ENCODE measurements around the gene SEC24D.

The SEC24D gene

DNA sequence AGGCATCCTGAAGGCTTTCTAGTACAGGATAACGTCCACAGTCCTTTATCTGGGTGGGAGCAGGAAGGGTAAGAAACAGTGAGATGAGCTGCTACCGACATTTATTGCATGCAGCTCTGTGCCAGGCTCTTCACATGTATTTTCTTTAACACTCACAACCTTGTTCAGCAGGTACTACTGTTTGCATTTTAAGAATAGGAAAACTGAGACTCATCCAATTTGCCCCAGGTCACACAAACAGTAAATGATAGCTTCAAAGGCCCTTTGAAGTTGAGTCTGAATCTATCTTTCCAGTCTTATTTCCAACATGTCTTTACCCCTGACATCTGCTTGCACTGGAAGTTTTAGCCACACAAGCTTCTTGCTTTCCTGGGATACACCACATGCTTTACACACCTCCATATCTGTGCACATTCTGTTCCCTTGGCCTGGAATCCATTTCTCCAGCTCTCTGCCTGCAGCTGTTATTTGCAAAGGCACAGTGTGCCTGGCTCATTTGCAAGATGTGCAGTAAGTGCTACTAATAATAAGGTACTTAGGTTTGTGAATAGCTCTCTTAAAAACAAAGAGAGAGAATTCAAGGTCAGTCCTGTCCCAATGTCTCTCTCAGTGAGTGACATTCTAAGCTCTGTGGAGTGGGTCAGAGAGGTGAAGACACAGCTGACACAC lies 89.5 kb downstream of the SEC24D start:
- no peak for DNase-seq

DNA sequence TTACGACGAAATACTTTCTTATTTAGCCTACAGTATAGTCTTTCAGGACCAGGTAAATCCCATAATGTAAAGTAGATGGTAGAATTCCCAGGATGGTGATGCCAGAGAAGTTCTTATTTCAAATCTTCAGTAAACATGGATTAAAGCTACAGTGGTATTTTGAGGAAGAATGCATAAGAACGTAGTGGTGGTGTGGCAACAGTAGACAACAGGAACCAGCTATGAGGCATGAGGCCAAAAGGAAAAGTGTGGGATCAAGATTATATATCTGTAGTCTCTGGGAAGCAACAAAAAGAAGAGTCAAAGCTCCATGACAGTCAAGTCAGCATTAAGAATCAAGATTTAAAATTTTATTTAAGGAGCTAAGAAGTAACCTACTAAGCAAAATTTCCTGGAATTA lies 90.6 kb downstream of the SEC24D start:
- no peak for DNase-seq

DNA sequence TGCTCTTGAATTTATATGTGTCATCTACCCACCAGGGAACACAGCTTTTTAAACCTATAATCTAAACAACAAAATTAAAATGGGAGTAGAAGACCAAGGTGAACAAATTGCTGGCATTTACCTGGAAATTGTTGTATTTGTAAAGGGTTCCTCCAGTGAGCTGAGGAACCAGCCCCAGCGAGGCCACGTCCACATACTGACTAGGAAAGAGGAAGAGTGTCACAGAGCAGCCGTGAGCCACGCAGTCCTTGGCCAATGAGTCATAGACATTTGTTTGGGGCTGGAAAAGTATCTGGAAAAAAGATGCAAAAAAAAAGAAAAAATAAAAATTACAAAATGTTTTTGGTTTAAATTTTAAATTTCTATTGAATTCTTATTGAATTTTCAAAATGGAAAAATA lies 92.1 kb downstream of the SEC24D start:
- no peak for DNase-seq

DNA sequence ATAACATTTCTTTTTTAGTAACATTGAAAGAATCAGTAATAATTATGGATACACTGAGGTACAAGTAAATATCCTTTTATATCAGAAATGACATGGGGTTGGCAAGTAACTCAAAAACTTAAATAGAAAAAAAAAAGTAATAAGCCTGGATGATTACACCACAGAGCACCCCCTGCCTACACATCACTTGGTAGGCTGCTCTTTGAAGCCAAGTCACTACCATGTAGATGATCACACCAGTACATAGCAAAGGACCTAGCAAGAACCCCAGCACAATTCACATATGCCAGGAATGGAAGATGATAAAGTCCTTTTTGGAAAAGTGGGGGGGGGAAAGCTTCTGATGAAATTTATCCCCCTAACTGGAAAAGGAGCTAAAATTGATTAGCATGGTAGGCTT lies 93.9 kb downstream of the SEC24D start:
- DNase-seq = no peak

DNA sequence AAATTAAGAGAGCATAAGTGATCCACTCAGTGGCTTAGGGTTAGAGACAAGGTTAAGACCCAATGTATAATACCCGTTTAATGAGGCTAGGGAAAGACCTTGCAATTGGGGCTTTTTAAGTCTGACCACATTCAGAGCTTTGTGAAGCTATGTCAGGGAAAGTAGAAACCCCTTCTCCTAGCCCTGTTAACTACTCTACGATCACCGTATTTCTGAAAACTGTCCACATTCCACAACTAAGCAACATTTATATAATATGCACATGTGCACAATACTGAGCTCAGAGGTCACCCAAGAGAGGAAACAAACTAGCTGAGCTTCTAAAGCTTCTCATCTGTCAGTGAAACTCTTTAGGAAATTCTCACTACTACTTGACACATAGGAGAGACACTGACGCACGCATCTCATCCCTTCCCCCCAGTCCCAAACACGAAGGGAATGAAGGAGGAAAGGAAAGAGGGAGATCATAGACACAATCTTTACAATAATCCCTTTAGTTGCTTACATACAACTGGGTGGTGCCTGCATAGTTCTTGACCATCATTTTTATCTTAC lies 94.5 kb downstream of the SEC24D start:
- DNase-seq = no peak

DNA sequence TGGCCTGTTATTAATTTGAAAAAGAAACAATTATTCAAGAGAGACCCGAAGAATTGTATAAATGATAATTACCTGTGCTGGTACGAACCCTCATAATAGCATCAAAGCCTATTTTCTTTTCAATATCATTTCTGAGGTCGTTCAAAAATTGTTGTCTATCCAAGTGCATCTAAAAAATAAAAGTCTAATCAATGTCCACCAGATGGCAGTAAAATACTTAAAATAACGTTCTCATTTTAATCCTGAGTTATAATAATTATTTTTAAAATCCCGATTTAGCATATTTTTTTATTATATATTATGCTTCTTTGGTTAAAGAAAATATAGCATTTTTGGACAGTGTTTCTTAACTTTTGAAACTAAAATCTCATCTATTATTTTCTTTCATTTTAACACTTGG lies 95.1 kb downstream of the SEC24D start:
- no peak for DNase-seq

DNA sequence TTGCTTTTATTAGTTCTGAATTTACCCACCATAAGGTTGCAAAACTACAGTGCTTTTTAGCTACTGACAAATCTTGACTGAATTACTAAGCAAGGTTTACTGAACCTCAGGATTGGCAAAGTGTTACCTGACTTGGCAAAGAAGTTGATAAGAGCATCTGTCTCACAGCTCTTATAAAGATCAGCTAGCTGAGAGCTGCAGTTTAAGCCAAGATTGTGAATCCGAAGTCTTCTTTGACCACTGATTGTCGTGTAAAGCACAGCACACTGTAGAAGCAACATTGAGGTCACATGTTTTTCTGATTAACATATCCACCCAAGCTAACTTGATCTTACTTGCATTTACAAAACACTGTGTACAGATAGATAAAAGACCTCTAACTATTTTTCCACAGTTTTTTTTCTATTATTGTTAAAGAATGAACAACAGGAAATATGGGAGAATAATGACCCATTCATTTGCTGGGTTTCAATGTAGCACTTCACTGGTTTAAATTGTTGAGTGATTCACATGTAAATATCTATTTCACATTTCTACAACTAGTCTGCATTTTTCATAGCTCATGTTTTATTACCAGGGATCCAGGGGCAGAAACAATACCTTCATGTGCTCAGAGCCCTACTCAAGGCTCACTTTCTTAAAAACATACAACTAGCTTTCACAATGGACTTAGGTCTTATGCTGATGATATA lies 96.8 kb downstream of the SEC24D start:
- DNase-seq = no peak

DNA sequence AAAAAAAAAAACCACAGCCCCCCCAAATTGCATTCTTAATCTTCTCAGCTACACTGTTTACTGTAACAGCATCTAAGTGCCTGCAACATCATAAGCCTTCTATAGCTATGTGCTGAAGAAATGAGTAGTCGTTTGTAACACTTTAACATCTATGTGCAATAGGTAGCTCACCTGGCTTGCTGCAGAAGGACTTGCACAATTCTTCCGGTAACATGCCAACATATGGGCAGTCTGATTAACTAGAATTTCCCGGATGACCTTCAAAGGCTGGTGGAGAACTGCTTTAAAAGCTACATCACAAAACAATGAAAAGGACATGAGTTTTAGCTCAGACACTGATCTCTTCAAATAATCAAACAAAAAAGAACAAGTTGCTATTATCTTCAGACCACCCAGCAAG lies 97.8 kb downstream of the SEC24D start:
- DNase-seq = no peak

DNA sequence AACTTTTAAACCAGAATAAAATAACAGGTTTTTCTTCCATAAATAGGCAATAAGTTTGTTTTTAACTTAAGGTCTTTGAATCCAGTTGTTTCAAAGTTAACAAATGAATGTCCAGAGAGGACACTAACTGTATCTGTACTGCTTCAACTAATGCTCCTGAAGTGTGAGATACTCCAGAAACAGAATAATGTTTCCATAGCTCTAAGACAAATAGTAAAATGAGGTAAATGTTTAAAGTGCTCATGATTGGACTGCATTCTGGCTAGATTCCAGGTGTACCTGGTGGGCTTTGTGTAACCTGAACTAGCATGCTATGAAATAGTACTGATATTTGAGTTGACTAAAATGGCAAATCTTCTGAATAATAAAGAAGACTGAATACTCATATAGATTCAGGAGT lies 99.0 kb downstream of the SEC24D start:
- DNase-seq = no peak

DNA sequence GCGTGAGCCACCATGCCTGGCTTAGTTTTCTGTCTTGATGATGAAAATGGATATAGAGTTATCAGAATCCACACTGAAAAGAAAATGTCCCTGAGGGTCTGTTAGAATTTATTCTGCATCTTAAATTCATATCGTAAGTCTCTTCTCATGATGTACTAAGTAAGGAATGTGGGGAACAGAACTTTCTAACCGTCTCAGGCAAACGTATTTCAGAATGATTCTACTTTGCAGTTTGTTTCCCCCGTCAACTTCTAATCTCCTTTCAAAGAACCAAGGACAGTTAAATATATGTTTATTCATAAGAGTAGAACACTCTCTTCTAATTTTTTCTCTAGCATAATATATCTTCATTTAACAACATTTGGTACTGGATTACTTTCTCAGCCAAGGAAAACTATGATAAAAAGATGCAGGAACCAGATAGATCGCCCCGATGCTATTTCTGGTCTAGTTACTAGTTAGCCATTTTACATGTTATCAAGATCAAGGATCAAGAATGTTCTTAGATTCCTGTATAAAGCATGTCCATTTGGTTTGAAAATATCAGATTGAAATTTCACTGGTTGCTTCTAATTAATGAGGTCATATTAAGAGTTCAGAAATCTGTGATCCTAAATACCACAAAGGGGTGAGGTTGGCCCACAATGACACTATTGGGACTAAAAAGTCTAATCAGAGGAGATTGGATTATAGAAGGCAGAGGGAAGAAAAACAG lies 101.3 kb downstream of the SEC24D start:
- no peak for DNase-seq

DNA sequence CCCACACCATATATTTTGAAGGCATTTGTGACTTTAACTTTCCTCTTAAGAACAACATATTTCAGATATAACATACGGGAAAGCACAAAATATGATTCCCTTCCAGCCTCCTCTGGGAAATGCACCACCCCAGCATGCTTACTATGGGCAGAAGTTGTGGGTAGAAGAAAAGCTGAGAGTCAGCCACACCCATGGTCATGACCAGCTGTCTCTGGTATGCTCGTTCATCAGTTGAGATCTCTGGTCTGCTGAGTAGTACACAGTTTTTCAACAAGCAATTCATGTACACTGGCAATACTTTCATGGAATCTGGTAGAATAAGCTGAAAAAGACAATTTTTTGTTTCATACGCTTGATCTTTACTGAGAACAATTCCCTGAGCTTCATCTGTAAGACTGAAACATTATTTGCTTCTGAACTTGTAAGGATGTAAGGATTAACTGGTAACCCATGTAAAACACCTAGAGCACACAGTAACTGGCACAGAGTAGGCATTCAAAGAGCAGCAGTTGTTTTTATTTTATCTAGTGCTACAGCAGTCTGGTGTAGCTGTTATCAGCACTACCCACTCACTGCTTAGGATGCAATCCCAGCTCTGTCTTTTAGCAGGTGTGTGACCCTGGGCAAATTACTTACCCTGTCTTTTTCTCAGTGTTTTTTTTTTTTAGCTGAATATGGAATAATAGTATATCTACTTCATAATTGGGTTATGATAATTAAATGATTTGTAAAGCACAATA lies 103.2 kb downstream of the SEC24D start:
- DNase-seq = no peak

DNA sequence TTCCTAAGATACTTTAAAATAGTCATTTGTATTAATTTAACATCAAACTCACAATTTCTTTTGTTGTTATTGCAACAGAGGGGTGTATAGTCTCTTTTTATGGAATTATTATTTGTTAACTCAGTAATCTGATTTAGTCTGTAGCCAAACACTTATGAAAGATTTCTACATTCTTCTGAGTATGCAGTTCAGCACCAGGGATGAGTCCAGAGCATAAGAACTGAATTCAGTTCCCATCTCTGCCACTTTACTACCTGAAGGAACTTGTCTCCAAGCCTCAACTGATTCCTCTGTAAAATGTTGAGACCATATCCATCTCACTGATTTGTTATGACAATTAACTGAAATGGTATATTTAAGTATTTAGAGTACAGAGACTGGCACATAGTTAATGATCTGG lies 105.2 kb downstream of the SEC24D start:
- DNase-seq = no peak

DNA sequence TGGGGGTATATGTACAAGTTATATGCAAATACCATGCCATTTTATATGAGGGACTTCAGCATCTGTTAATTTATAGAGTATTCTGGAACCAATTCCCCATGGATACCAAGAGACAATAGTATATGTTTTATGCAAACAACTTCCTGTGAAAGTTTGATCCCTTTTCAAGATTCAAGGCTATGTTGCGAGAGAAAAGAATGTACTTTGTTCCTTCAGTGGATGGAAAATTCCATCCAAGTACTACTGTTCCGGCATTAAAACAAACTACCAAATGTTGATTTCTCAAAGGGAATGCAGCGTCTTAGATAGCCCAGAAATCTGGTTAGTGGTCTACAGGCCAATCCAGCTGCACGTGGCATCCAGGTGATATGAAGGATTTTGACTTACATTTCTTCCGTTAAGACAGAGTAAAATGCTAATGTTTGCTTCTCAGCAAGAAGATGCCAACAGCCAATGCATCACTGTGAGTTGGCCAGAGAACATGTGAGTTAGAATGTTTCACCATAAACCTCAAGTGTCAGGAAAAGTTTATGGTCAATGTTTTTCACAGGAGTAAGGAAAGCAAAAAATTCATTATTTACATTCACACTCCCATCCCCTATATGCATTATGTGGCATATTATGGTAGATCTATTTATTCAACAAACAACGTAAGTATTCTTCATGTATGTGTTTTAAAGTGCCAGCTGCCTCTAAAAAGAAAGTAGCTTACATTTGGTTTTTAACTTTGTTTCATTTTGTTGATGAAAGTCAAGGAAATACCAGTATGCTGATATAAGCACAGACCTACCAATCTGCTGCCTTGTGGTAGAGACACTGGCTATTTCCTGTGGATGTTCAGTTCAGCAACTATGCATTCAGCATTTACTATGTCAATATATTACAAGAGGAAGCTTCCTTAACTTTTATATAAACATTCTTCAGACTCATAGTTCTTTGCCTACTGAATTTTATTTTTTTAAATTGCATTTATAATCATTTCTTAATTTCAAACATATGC lies 106.3 kb downstream of the SEC24D start:
- no peak for DNase-seq

DNA sequence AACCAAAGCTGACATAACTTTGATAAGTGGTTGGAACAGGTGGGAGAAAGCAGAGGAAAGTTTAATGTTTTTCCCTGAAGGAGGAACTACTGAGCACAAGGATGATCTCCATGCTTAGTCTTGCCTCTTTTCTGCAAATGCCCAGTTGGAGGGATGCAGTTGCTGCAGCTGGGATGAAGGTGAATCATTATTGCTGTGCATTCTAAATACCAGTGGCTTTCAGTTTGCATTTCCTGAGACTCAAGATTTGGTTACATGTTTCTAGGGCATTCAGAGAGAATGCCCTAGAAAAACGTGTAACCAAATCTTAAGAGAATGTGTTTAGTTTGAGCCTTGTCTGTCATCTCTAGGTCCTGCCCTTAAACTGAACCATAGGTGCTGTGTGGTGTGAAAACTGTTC lies 108.6 kb downstream of the SEC24D start:
- no peak for DNase-seq

DNA sequence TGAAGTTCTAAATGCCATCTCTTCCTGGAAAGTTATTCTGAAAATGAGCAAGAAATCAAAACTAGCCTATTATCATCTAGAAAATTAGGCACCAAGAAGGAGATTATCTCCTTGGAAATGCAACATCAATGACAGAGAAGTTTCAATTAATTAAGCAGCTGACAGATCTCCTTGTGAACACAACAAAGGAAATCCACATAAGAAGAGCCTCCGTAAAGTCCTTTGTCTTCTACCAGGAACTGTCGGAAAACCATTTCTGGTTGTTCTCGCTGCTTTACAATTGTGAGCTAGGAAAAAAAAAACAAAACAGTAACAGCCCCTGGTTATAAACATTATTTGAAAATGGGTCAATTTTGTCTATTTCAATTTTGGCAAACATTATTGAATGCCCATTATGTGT lies 112.6 kb downstream of the SEC24D start:
- DNase-seq = no peak

DNA sequence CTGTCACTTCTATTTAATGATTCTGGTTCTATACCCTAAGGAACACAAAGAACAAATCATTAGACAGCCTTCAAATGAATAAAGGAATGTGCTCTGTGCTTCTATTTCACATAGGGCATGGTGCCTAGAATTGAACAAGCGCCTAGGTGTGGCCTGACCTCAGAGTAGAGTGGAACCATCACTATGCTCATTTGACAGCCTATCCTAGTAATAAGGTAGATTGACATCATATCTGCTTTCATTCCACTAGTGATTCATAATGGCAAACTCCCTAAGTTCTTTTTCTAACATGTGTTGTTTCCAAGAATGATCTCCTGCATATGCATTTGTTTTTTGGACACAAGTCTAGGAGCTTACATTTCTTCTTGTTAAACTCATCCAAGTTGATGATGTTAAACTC lies 114.2 kb downstream of the SEC24D start:
- DNase-seq = no peak

DNA sequence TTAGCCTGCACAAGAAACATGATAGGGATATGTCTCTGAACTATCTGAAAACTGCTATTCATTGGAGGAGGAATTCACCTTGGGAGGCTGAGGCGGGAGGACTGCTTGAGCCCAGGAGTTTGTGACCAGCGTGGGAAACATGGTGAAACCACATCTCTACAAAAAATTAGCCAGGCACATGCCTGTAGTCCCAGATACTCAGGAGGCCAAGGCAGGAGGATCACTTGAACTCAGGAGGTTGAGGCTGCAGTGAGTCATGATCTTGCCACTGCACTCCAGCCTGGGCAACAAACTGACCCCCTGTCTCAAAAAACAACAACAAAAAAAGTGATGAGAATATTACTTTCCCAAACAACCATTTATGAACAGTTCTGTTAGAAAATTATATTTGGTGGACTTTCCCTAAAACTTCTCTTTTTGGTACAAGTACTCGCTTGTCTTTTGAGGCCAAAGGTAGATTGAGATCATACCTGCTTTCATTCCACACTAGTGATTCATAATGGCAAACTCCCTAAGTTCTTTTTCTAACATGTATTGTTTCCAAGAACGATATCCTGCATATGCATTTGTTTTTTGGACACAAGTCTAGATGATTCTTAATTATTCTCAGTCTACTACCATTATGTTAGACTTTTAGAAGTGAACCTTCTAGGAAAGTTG lies 117.3 kb downstream of the SEC24D start:
- DNase-seq = no peak

DNA sequence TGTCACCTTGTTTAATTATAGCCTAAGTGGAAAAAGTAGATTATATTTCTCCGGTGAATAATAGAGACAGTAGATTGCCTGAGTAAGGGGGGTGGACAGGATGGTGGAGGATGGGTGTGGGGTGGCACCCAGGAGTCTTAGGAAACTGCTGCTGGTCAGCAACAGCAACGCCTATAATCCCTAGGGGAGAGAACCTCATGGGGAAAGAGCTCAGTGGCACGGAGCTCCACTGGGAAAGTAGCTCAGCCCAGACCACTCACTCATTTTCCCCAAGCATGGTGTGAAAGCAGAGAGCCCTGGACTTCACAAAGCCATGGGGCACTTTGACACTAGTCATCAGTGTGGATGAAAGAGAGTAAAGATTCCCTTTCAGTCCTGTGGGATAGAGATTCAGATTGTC lies 119.6 kb downstream of the SEC24D start:
- no peak for DNase-seq

DNA sequence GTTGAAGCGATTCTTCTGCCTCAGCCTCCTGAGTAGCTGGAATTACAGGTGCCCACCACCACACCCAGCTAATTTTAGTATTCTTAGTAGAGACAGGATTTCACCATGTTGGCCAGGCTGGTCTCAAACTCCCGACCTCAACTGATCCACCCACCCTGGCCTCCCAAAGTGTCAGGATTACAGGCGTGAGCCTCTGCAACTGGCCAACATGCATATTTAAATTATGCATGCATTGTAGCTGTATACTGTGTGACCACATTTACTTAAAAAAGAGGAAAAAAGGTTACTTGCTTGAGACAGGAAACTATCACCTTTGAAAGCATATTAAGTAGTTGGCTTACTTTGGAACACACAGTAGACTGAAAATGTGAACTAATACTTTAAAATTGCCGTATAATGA lies 121.2 kb downstream of the SEC24D start:
- DNase-seq = no peak

DNA sequence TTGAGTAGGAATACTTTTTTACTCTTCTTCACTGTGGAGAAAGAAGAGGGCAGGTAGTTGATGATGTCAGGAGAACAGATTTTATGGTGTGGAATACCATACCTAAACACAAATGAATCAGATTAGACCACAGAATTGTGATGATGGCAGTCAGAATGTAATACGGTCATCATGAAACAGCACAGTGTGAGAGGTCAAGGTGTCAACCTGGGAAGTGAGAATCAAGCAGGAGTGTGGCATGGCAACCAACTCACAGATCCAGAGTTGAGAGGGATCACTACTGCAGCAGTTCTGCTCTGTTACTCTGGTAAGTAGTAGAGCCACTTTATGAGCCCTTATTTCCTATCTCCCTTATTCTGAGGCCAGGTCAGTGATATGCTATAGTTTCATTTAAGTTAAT lies 123.1 kb downstream of the SEC24D start:
- DNase-seq = no peak

DNA sequence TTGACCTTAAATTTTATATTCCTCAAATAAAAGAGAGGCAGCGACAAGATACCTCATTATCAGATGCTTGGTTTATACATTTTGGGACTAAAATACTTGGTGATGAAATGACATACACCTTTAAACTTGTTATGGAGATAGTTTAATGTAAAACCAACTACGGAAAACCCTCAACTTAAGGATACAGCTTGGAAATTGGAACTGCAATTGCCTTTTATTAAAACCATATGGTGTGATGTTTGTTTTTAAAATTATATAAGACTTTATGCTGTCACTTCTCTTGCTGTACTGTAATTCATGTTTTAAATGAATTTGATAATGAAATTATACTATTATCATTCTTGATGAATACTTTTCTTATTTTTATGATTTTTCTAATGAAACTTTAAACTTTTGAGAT lies 124.9 kb downstream of the SEC24D start:
- no peak for DNase-seq
